ENCODE data around the gene MT1G. TPM values are rescaled to one million over a fixed set of nuclear protein-coding genes. Genes with fewer than 3 reads are reported as not detected.

Gene MT1G
- polyA plus RNA-seq, 1 donor from 2014 or later = not detected

DNA sequence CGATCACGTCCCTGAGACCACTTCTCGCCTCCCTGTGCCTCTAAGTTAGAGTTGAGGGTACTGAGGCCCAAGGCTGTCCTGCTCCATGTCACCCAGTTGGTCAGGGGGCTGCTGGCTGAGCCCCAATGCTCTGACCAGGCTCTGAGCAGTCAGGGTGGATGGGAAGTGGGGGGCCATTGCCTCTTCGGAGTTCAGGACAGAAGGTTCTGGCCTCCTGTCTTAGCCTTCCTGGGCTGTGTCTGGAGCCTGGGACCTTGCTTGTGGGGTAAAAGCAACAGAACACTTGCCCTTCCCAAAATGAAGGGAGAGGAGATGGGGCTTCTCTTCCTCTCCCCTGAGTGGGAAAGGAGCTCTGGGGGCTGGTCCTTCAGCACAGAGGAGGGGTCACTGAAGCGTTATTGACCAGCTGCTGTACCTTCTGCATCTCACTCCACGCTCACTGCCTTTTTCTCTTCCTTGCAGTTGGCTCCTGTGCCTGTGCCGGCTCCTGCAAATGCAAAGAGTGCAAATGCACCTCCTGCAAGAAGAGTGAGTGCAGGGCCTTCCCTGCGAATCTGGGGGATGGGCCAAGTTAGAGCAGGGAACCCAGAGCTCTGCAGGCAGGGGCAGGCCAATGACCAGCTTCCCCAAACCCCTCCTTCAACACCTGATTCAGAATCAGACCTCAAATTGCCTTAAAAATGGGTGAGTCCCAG lies 15.0 kb upstream of the MT1G start:
- no peaks in the 10 kb centered on the region for H3K9me2 ChIP-seq (ENCODE audit: insufficient read depth, low read length)
- no peaks in the 10 kb centered on the region for H3F3A ChIP-seq (ENCODE audit: insufficient read depth, low read length, poor library complexity, severe bottlenecking)
- peaks cover 30% of the 10 kb centered on the region for H3K27me3 ChIP-seq (ENCODE audit: insufficient read depth, low read depth, low read length)
- H2AFZ ChIP-seq (ENCODE audit: low read depth, low read length) = no peak overlapping the region
- no peaks in the 10 kb centered on the region for H3K79me2 ChIP-seq (replicated peaks; ENCODE audit: insufficient read depth, low read length)
- no peaks in the 10 kb centered on the region for H3K9me3 ChIP-seq (ENCODE audit: low read length)
- peak overlapping the region; percentile 64 for H3K4me3 ChIP-seq (ENCODE audit: low read length)
- H3K27ac ChIP-seq (ENCODE audit: low read length) = no peak overlapping the region
- no peak overlapping the region for H3K9ac ChIP-seq (ENCODE audit: low read length)
- no peak overlapping the region for H3K4me2 ChIP-seq (ENCODE audit: low read length)
- no peaks in the 10 kb centered on the region for H4K20me1 ChIP-seq (ENCODE audit: insufficient read depth)
- no peaks in the 10 kb centered on the region for H3K36me3 ChIP-seq (ENCODE audit: insufficient read depth, low read length)
- TF ChIP-seq SMC3 (conservative IDR thresholded peaks at IDR 0.05; ENCODE audit: poor library complexity) = no peak
- TF ChIP-seq RAD21 (conservative IDR thresholded peaks at IDR 0.05) = no peak
- TF ChIP-seq POLR2AphosphoS5 (IDR thresholded peaks at IDR 0.05) = no peak
- TF ChIP-seq, protein P1, sequence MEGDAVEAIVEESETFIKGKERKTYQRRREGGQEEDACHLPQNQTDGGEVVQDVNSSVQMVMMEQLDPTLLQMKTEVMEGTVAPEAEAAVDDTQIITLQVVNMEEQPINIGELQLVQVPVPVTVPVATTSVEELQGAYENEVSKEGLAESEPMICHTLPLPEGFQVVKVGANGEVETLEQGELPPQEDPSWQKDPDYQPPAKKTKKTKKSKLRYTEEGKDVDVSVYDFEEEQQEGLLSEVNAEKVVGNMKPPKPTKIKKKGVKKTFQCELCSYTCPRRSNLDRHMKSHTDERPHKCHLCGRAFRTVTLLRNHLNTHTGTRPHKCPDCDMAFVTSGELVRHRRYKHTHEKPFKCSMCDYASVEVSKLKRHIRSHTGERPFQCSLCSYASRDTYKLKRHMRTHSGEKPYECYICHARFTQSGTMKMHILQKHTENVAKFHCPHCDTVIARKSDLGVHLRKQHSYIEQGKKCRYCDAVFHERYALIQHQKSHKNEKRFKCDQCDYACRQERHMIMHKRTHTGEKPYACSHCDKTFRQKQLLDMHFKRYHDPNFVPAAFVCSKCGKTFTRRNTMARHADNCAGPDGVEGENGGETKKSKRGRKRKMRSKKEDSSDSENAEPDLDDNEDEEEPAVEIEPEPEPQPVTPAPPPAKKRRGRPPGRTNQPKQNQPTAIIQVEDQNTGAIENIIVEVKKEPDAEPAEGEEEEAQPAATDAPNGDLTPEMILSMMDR (IDR thresholded peaks at IDR 0.05; ENCODE audit: poor library complexity, severe bottlenecking) = no peak
- TF ChIP-seq EP300 (conservative IDR thresholded peaks at IDR 0.05; ENCODE audit: poor library complexity, severe bottlenecking) = no peak
- TF ChIP-seq, protein P2, sequence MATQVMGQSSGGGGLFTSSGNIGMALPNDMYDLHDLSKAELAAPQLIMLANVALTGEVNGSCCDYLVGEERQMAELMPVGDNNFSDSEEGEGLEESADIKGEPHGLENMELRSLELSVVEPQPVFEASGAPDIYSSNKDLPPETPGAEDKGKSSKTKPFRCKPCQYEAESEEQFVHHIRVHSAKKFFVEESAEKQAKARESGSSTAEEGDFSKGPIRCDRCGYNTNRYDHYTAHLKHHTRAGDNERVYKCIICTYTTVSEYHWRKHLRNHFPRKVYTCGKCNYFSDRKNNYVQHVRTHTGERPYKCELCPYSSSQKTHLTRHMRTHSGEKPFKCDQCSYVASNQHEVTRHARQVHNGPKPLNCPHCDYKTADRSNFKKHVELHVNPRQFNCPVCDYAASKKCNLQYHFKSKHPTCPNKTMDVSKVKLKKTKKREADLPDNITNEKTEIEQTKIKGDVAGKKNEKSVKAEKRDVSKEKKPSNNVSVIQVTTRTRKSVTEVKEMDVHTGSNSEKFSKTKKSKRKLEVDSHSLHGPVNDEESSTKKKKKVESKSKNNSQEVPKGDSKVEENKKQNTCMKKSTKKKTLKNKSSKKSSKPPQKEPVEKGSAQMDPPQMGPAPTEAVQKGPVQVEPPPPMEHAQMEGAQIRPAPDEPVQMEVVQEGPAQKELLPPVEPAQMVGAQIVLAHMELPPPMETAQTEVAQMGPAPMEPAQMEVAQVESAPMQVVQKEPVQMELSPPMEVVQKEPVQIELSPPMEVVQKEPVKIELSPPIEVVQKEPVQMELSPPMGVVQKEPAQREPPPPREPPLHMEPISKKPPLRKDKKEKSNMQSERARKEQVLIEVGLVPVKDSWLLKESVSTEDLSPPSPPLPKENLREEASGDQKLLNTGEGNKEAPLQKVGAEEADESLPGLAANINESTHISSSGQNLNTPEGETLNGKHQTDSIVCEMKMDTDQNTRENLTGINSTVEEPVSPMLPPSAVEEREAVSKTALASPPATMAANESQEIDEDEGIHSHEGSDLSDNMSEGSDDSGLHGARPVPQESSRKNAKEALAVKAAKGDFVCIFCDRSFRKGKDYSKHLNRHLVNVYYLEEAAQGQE (IDR thresholded peaks at IDR 0.05; ENCODE audit: borderline replicate concordance) = no peak
- no peak for TF ChIP-seq EZH2 (IDR thresholded peaks at IDR 0.05; ENCODE audit: borderline replicate concordance, insufficient read depth, low read length, poor library complexity, severe bottlenecking)
- TF ChIP-seq TAF1 (IDR thresholded peaks at IDR 0.05; ENCODE audit: low read depth) = no peak
- no peak for TF ChIP-seq MXI1 (conservative IDR thresholded peaks at IDR 0.05; ENCODE audit: poor library complexity, severe bottlenecking)

DNA sequence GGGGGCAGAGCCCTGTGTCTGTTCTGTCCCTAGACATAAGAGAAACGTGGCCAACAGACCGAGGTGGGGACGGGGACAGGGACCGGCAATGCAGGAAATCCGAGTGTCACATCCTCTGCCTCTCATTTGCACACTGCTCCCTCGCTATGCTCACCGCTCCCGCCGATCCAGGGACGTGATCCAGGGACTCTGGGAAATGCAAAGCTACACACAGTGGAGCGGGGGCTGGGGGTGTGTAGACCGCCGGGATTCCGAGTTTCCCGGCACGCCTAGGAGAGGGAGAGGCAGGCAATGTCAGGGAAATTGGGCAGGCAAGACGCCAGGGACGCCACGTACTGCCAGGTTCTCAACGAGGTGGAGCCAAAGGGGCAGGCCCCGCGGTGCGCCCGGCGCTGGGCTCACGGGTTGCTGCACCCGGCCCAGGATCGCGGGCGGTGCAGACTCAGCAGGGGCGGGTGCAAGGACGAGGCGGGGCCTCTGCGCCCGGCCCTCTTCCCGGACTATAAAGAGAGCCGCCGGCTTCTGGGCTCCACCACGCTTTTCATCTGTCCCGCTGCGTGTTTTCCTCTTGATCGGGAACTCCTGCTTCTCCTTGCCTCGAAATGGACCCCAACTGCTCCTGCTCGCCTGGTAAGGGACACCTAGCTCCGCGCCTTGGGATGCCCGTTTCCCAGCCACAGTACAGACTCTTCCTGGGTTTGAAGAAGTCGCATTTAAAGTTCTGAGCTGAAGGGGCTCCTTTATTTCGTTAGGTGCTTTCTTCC lies 14.3 kb upstream of the MT1G start, which contains the start of gene MT1X:
TSS of gene MT1X (plus strand) at position 532 of the 764 bp plus-strand sequence. CDS start at position 603, 71 bp downstream.
- H4K20me1 ChIP-seq (ENCODE audit: insufficient read depth) = no peaks in the 10 kb centered on the region
- TF ChIP-seq, protein P2 (IDR thresholded peaks at IDR 0.05; ENCODE audit: borderline replicate concordance) = no peak
- TF ChIP-seq SMC3 (conservative IDR thresholded peaks at IDR 0.05; ENCODE audit: poor library complexity) = peak; percentile 12
- TF ChIP-seq EZH2 (IDR thresholded peaks at IDR 0.05; ENCODE audit: borderline replicate concordance, insufficient read depth, low read length, poor library complexity, severe bottlenecking) = no peak
- H3K9me3 ChIP-seq (ENCODE audit: low read length) = no peaks in the 10 kb centered on the region
- peaks cover 37% of the 10 kb centered on the region for H3K27me3 ChIP-seq (ENCODE audit: insufficient read depth, low read depth, low read length)
- no peak within 1 kb of the TSS for H3K4me2 ChIP-seq (ENCODE audit: low read length)
- no peaks in the 10 kb centered on the region for H3F3A ChIP-seq (ENCODE audit: insufficient read depth, low read length, poor library complexity, severe bottlenecking)
- peak within 1 kb of the TSS; percentile 32 for H3K9ac ChIP-seq (ENCODE audit: low read length)
- no peaks in the 10 kb centered on the region for H3K36me3 ChIP-seq (ENCODE audit: insufficient read depth, low read length)
- no peak within 1 kb of the TSS for H3K27ac ChIP-seq (ENCODE audit: low read length)
- H3K9me2 ChIP-seq (ENCODE audit: insufficient read depth, low read length) = no peaks in the 10 kb centered on the region
- H3K4me3 ChIP-seq (ENCODE audit: low read length) = peak within 1 kb of the TSS; percentile 64
- no peak within 1 kb of the TSS for H2AFZ ChIP-seq (ENCODE audit: low read depth, low read length)
- H3K79me2 ChIP-seq (replicated peaks; ENCODE audit: insufficient read depth, low read length) = no peaks in the 10 kb centered on the region
